Mucosa of stomach (tissue), 1 donor: ENCODE data around the gene RPS6KA3.
"Not testable (repeated sequence)": the region's sequence is repeated elsewhere in the genome, so short reads cannot be mapped to it uniquely, and the experiment has no call there.

ENCODE experiments used
- H3K27me3 ChIP-seq: one replicate; pipeline ENCODE4 v1.7.0; 2013; ENCODE audit warnings: mild to moderate bottlenecking, low read length; ENCODE audit not compliant: control insufficient read depth, insufficient read depth
- H3K36me3 ChIP-seq: one replicate; pipeline ENCODE4 v1.7.0; 2013; ENCODE audit warnings: low read length; ENCODE audit not compliant: control insufficient read depth, insufficient read depth
- H3K4me1 ChIP-seq: one replicate; pipeline ENCODE4 v1.7.0; 2013; ENCODE audit warnings: mild to moderate bottlenecking, low read length; ENCODE audit not compliant: control insufficient read depth, insufficient read depth
- H3K4me3 ChIP-seq: one replicate; pipeline ENCODE4 v1.7.0; 2013; ENCODE audit warnings: low read length
- H3K9ac ChIP-seq: one replicate; pipeline ENCODE4 v1.7.0; 2013; ENCODE audit warnings: mild to moderate bottlenecking, low read length, moderate library complexity
- H3K9me3 ChIP-seq: one replicate; pipeline ENCODE4 v1.7.0; 2013; ENCODE audit warnings: mild to moderate bottlenecking, low read length, moderate library complexity; ENCODE audit not compliant: control insufficient read depth
- donor health status: Pancreatic carcinoma.

Gene RPS6KA3

GRCh38 chrX:20129547-20129946 lies 137.2 kb downstream of the RPS6KA3 start:
- no peaks in the 10 kb centered on the region for H3K4me1 ChIP-seq
- no peak overlapping the region for H3K4me3 ChIP-seq
- no peak overlapping the region for H3K9ac ChIP-seq
- H3K27me3 ChIP-seq = no peaks in the 10 kb centered on the region
- H3K36me3 ChIP-seq = no peaks in the 10 kb centered on the region
- no peaks in the 10 kb centered on the region for H3K9me3 ChIP-seq

- no peak overlapping the region for H3K9ac ChIP-seq
- H3K4me1 ChIP-seq = no peaks in the 10 kb centered on the region
- H3K36me3 ChIP-seq = no peaks in the 10 kb centered on the region
- H3K27me3 ChIP-seq = no peaks in the 10 kb centered on the region
- H3K9me3 ChIP-seq = no peaks in the 10 kb centered on the region
- H3K4me3 ChIP-seq = no peak overlapping the region
These were observed 138.0 kb downstream of the RPS6KA3 start for GRCh38 chrX:20128670-20129069.

GRCh38 chrX:20127440-20127839 lies 139.3 kb downstream of the RPS6KA3 start:
- not testable (repeated sequence) for H3K4me1 ChIP-seq, H3K9ac ChIP-seq, H3K27me3 ChIP-seq, H3K9me3 ChIP-seq, H3K36me3 ChIP-seq, H3K4me3 ChIP-seq

GRCh38 chrX:20126833-20127232 lies 139.9 kb downstream of the RPS6KA3 start:
- H3K4me3 ChIP-seq, H3K9me3 ChIP-seq, H3K36me3 ChIP-seq: not testable (repeated sequence)

GRCh38 chrX:20124964-20125363 lies 141.7 kb downstream of the RPS6KA3 start:
- Histone ChIP-seq H3K4me3 (no peak overlapping the region), H3K9ac (no peak overlapping the region), H3K4me1 (no peaks in the 10 kb centered on the region), H3K36me3 (no peaks in the 10 kb centered on the region), H3K27me3 (no peaks in the 10 kb centered on the region), H3K9me3 (no peaks in the 10 kb centered on the region)

More at GRCh38 chrX:20126833-20127232, 139.9 kb downstream of the RPS6KA3 start:
- H3K9ac ChIP-seq, H3K4me1 ChIP-seq, H3K27me3 ChIP-seq: not testable (repeated sequence)

GRCh38 chrX:20118065-20118824 lies 148.5 kb downstream of the RPS6KA3 start:
- Histone ChIP-seq H3K36me3 (no peaks in the 10 kb centered on the region), H3K4me3 (no peak overlapping the region), H3K27me3 (no peaks in the 10 kb centered on the region), H3K4me1 (peaks cover 3% of the 10 kb centered on the region), H3K9ac (no peak overlapping the region), H3K9me3 (no peaks in the 10 kb centered on the region)

GRCh38 chrX:20116577-20117240 lies 150.0 kb downstream of the RPS6KA3 start, which contains the start of gene MAP7D2:
TSS of gene MAP7D2 (minus strand) at chrX:20116907. CDS start at chrX:20116879, 28 bp downstream.
- no peaks in the 10 kb centered on the region for H3K9me3 ChIP-seq
- no peaks in the 10 kb centered on the region for H3K36me3 ChIP-seq
- peaks cover 3% of the 10 kb centered on the region for H3K4me1 ChIP-seq
- no peaks in the 10 kb centered on the region for H3K27me3 ChIP-seq
- H3K9ac ChIP-seq = no peak within 1 kb of the TSS
- no peak within 1 kb of the TSS for H3K4me3 ChIP-seq

- Histone ChIP-seq H3K4me3 (no peak overlapping the region), H3K36me3 (no peaks in the 10 kb centered on the region), H3K9me3 (no peaks in the 10 kb centered on the region), H3K27me3 (no peaks in the 10 kb centered on the region), H3K4me1 (peaks cover 3% of the 10 kb centered on the region), H3K9ac (no peak overlapping the region)
These were observed 150.6 kb downstream of the RPS6KA3 start for GRCh38 chrX:20116087-20116576.

- no peak overlapping the region for H3K9ac ChIP-seq
- H3K9me3 ChIP-seq = no peaks in the 10 kb centered on the region
- H3K4me3 ChIP-seq = no peak overlapping the region
- H3K36me3 ChIP-seq = no peaks in the 10 kb centered on the region
- H3K4me1 ChIP-seq = peaks cover 3% of the 10 kb centered on the region
- no peaks in the 10 kb centered on the region for H3K27me3 ChIP-seq
These were observed 154.5 kb downstream of the RPS6KA3 start for GRCh38 chrX:20112022-20112774.

- Histone ChIP-seq H3K9ac (no peak overlapping the region), H3K9me3 (no peaks in the 10 kb centered on the region), H3K36me3 (no peaks in the 10 kb centered on the region), H3K4me1 (no peaks in the 10 kb centered on the region), H3K27me3 (no peaks in the 10 kb centered on the region), H3K4me3 (no peak overlapping the region)
These were observed 155.4 kb downstream of the RPS6KA3 start for GRCh38 chrX:20111271-20111670.

GRCh38 chrX:20101934-20102581 lies 164.7 kb downstream of the RPS6KA3 start:
- Histone ChIP-seq H3K36me3 (no peaks in the 10 kb centered on the region), H3K9me3 (no peaks in the 10 kb centered on the region), H3K4me3 (no peak overlapping the region), H3K4me1 (peaks cover 12% of the 10 kb centered on the region), H3K9ac (no peak overlapping the region), H3K27me3 (no peaks in the 10 kb centered on the region)
